Stimulated activated CD4-positive, alpha-beta T cell treated with anti-CD3 and anti-CD28 coated beads, Interleukin-4, amount 100 ng/mL, for 4 hours (primary cell): Measurements from ENCODE around the gene SMC4.
"Not testable (repeated sequence)": the region's sequence is repeated elsewhere in the genome, so short reads cannot be mapped to it uniquely, and the experiment has no call there.

ENCODE experiments used
- DNase-seq, 2 experiments: peaks; one replicate each; pipeline ENCODE4 v3.0.0-alpha.2; 2020

SMC4 gene

GRCh38 chr3:160399125-160400029, at the start of gene SMC4, which contains the start of gene IFT80:
Gene SMC4, plus strand, starts transcription at chr3:160399650. Its CDS starts 1,177 bp downstream, at chr3:160400827.
Gene IFT80, minus strand, starts transcription at chr3:160399225. Its CDS starts 14,625 bp downstream, at chr3:160384600.
- peak; percentile 91 to 96 for DNase-seq

- DNase-seq: no peak
These were observed 43.6 kb upstream of the SMC4 start for GRCh38 chr3:160355826-160356225.

GRCh38 chr3:160362896-160363295, 36.6 kb upstream of the SMC4 start:
- DNase-seq: not testable (repeated sequence)

- no peak for DNase-seq
These were observed 33.5 kb upstream of the SMC4 start for GRCh38 chr3:160365869-160366522.

GRCh38 chr3:160368804-160369203, 30.6 kb upstream of the SMC4 start:
- DNase-seq: no peak

GRCh38 chr3:160369784-160370183, 29.7 kb upstream of the SMC4 start:
- DNase-seq: no peak

- DNase-seq: no peak
These were observed 28.2 kb upstream of the SMC4 start for GRCh38 chr3:160370987-160371857.

- DNase-seq: no peak
These were observed 26.7 kb upstream of the SMC4 start for GRCh38 chr3:160372780-160373179.

- no peak for DNase-seq
These were observed 25.8 kb upstream of the SMC4 start for GRCh38 chr3:160373655-160374054.

GRCh38 chr3:160374472-160374871, 25.0 kb upstream of the SMC4 start:
- no peak for DNase-seq

GRCh38 chr3:160374925-160375324, 24.5 kb upstream of the SMC4 start:
- DNase-seq: no peak

GRCh38 chr3:160376681-160377080, 22.8 kb upstream of the SMC4 start:
- DNase-seq: no peak

- DNase-seq: no peak
These were observed 20.9 kb upstream of the SMC4 start for GRCh38 chr3:160378331-160379109.

GRCh38 chr3:160379628-160380214, 19.7 kb upstream of the SMC4 start:
- no peak for DNase-seq

- DNase-seq: no peak
These were observed 18.0 kb upstream of the SMC4 start for GRCh38 chr3:160381470-160381869.

GRCh38 chr3:160384639-160385318, 14.7 kb upstream of the SMC4 start:
- DNase-seq: no peak

GRCh38 chr3:160390565-160391138, 8.8 kb upstream of the SMC4 start:
- DNase-seq: no peak

- DNase-seq: no peak
These were observed 6.7 kb upstream of the SMC4 start for GRCh38 chr3:160392798-160393197.

- no peak for DNase-seq
These were observed 6.0 kb upstream of the SMC4 start for GRCh38 chr3:160393346-160394008.

GRCh38 chr3:160394009-160394392, 5.4 kb upstream of the SMC4 start:
- no peak for DNase-seq
